Measurements from ENCODE around the gene NAV1. TPM values are rescaled to one million over a fixed set of nuclear protein-coding genes. Genes with fewer than 3 reads are reported as not detected.

The NAV1 gene
- total and polyA plus RNA-seq, 2 of the 8 experiments (the other 6 are each of a cell fraction or from before 2014, with no cell fraction given) = 9.9 to 42.7 TPM

GRCh38 chr1:201565024-201565730, 26.2 kb downstream of the NAV1 start (continued):
- TF ChIP-seq RNF2 (IDR thresholded peaks at IDR 0.05; ENCODE audit: borderline replicate concordance, low read depth, low read length, missing control alignments, poor library complexity, severe bottlenecking) (no peak), ATF3 (IDR thresholded peaks at IDR 0.05; ENCODE audit: insufficient read depth, low read depth, low read length) (no peak), TBP (IDR thresholded peaks at IDR 0.05; ENCODE audit: low read depth, low read length) (no peak), SP4 (IDR thresholded peaks at IDR 0.05; ENCODE audit: low read length) (no peak)

All from H1 (cell line).